Panc1 (cell line): ENCODE measurements around the gene ABCC4.

Source experiments
- POLR2AphosphoS5 ChIP-seq: IDR thresholded peaks from 2 replicates; pipeline ENCODE4 v1.6.1; 2012; ENCODE audit warnings: mild to moderate bottlenecking, low read depth, low read length, moderate library complexity
- SIN3A ChIP-seq: IDR thresholded peaks from 2 replicates; pipeline ENCODE4 v1.6.1; 2012; ENCODE audit warnings: low read depth, mild to moderate bottlenecking, low read length, moderate library complexity, borderline replicate concordance; ENCODE audit not compliant: insufficient read depth
- TCF7L2 ChIP-seq: IDR thresholded peaks from 2 replicates; pipeline ENCODE4 v1.6.1; 2011; ENCODE audit warnings: mild to moderate bottlenecking, low read depth, low read length, inconsistent platforms
- TF ChIP-seq, protein P1 (sequence below): fragments of 450-650 bp; IDR thresholded peaks from 2 replicates; pipeline ENCODE4 v1.5.1; 2017; ENCODE audit warnings: mild to moderate bottlenecking

DNA sequence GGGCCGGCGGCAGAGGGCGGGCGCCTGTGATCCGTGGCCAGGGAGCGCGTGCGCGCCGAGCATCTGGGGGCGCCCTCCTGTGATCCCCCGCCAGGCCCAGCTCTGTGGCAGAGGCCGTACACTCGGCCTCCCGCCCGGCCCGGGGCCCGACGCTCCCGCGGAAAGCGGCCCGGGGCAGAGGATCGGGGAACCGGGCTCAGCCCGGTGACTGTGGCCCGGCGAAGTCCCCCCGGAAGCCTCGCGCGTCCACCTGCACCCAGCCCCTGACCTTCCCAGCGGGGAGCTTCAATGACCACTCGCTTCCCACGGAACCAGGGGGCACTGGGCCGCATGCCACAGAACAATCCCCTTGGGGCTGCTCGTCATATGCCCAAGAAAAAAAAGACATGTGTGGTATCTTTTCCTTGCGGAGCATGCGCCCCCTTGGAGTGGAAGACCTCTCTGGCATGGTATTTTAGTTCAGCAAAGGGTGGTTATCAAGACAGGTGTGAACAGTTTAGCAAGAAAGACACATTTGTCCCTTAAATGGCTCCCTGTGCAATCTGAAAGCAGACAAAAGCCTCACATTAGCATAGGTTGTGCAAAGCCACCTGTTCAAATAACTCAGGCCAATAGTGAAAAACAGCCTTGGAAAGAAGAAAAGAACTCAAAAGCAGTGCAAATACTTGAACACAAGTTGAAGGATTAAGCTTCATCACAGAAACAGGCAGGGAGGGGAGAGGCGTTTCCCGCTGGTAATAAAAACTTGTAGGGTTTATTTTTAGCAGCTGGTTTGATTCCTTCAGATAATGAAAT is 298.0 kb downstream of the ABCC4 start:
- TF ChIP-seq, protein P1, sequence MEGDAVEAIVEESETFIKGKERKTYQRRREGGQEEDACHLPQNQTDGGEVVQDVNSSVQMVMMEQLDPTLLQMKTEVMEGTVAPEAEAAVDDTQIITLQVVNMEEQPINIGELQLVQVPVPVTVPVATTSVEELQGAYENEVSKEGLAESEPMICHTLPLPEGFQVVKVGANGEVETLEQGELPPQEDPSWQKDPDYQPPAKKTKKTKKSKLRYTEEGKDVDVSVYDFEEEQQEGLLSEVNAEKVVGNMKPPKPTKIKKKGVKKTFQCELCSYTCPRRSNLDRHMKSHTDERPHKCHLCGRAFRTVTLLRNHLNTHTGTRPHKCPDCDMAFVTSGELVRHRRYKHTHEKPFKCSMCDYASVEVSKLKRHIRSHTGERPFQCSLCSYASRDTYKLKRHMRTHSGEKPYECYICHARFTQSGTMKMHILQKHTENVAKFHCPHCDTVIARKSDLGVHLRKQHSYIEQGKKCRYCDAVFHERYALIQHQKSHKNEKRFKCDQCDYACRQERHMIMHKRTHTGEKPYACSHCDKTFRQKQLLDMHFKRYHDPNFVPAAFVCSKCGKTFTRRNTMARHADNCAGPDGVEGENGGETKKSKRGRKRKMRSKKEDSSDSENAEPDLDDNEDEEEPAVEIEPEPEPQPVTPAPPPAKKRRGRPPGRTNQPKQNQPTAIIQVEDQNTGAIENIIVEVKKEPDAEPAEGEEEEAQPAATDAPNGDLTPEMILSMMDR, result no peak
- TF ChIP-seq POLR2AphosphoS5 (no peak), TCF7L2 (no peak), SIN3A (no peak)
